Fibroblast of lung (primary cell): Measurements from ENCODE around the gene ZBTB39. TPM values are rescaled to one million over a fixed set of nuclear protein-coding genes. Genes with fewer than 3 reads are reported as not detected.

ENCODE experiments used
- DNase-seq, 2 donors: peaks; one replicate each; pipeline versions ENCODE4 v3.0.0 to v3.0.0-alpha.2; 2010; ENCODE audit warnings: low read depth in 2 of 2
- H2AFZ ChIP-seq: 2 replicates; pipeline ENCODE4 v1.5.1; 2012; ENCODE audit warnings: low read length, control low read depth, inconsistent platforms
- H3K27ac ChIP-seq: 2 replicates; pipeline ENCODE4 v1.5.1; 2011; ENCODE audit warnings: low read length, control low read depth; ENCODE audit not compliant: insufficient read depth
- H3K27me3 ChIP-seq: 2 replicates; pipeline ENCODE4 v1.5.1; 2011; ENCODE audit warnings: mild to moderate bottlenecking, low read length; ENCODE audit not compliant: control insufficient read depth, insufficient read depth
- H3K36me3 ChIP-seq: 2 replicates; pipeline ENCODE4 v1.5.1; 2011; ENCODE audit warnings: low read length; ENCODE audit not compliant: control insufficient read depth, insufficient read depth
- H3K4me1 ChIP-seq: 2 replicates; pipeline ENCODE4 v1.5.1; 2011; ENCODE audit warnings: low read length; ENCODE audit not compliant: control insufficient read depth, insufficient read depth; ENCODE audit errors: extremely low read depth
- H3K4me2 ChIP-seq: 2 replicates; pipeline ENCODE4 v1.5.1; 2011; ENCODE audit warnings: low read length, control low read depth; ENCODE audit not compliant: insufficient read depth; ENCODE audit errors: extremely low read depth
- H3K4me3 ChIP-seq, 4 experiments: fragments of 200-600 bp in 1 of 4; sonication (generic) in 1 of 4; replicated peaks in 1 of 4; 2 replicates each; pipeline ENCODE4 v1.5.1; 2011 to 2016; ENCODE audit warnings: low read length in 4 of 4, low read depth in 3 of 4, mild to moderate bottlenecking in 3 of 4, control low read depth in 2 of 4, inconsistent platforms in 1 of 4, mixed read lengths in 1 of 4; ENCODE audit not compliant: insufficient read depth in 1 of 4; ENCODE audit errors: control extremely low read depth in 1 of 4
- H3K79me2 ChIP-seq: 2 replicates; pipeline ENCODE4 v1.5.1; 2012; ENCODE audit warnings: mild to moderate bottlenecking, low read length, inconsistent platforms; ENCODE audit not compliant: control insufficient read depth, insufficient read depth
- H3K9ac ChIP-seq: 2 replicates; pipeline ENCODE4 v1.5.1; 2011; ENCODE audit warnings: mild to moderate bottlenecking, low read length, control low read depth; ENCODE audit not compliant: insufficient read depth
- H3K9me3 ChIP-seq: 2 replicates; pipeline ENCODE4 v1.5.1; 2012; ENCODE audit warnings: low read depth, low read length; ENCODE audit not compliant: control insufficient read depth, insufficient read depth
- H4K20me1 ChIP-seq: 2 replicates; pipeline ENCODE4 v1.5.1; 2011; ENCODE audit warnings: low read length; ENCODE audit not compliant: control insufficient read depth, insufficient read depth; ENCODE audit errors: extremely low read depth
- CTCF ChIP-seq, 2 donors: IDR thresholded peaks in 1 of 2; conservative IDR thresholded peaks in 1 of 2; 1 replicate in 1 of 2; 2 replicates in 1 of 2; pipeline ENCODE4 v1.5.1; 2011 to 2012; ENCODE audit warnings: low read length in 2 of 2, control low read depth in 1 of 2, inconsistent platforms in 1 of 2, low read depth in 1 of 2, mild to moderate bottlenecking in 1 of 2
- EZH2 ChIP-seq: IDR thresholded peaks from 2 replicates; pipeline ENCODE4 v1.5.1; 2012; ENCODE audit warnings: low read length, control low read depth, mild to moderate bottlenecking; ENCODE audit errors: missing control alignments
- polyA plus RNA-seq, 2 donors: library from polyadenylated mRNA; depleted of rRNA in 1 of 2; stranded (reverse) in 1 of 2; unstranded in 1 of 2; fragments of >200 nt; gene quantifications; 2 replicates each; pipeline ENCODE4 v1.2.1, GENCODE V29; 2011 to 2012; ENCODE audit warnings: missing spikeins in 1 of 2
- total RNA-seq: library from RNA; depleted of rRNA; stranded (reverse); fragments of >200 nt; gene quantifications from 2 replicates; pipeline ENCODE4 v1.2.1, GENCODE V29; 2014

The ZBTB39 gene
- total and polyA plus RNA-seq, 2 donors (not counting 1 experiment from before 2014, with no cell fraction given) = 3.2 to 3.8 TPM

- Histone ChIP-seq H3K79me2 (no peaks in the 10 kb centered on the region), H3K9ac (no peak overlapping the region), H3K4me3 (no peak overlapping the region), H2AFZ (no peak overlapping the region), H3K27ac (no peak overlapping the region), H3K36me3 (no peaks in the 10 kb centered on the region), H4K20me1 (no peaks in the 10 kb centered on the region), H3K9me3 (no peaks in the 10 kb centered on the region), H3K4me1 (no peaks in the 10 kb centered on the region), H3K4me2 (no peak overlapping the region), H3K27me3 (peaks cover 3% of the 10 kb centered on the region)
- DNase-seq = peak in 1 of 2 donors; percentile 21
- no peak for TF ChIP-seq CTCF (conservative IDR thresholded peaks at IDR 0.05 in 1 of 2, IDR thresholded peaks at IDR 0.05 in 1 of 2; ENCODE audit: low read depth in 1 of 2, low read length in 2 of 2)
- TF ChIP-seq EZH2 = no peak
Measured at GRCh38 chr12:56955631-56956256, 50.6 kb downstream of the ZBTB39 start.

GRCh38 chr12:56954958-56955355 lies 51.4 kb downstream of the ZBTB39 start:
- no peaks in the 10 kb centered on the region for H3K79me2 ChIP-seq

More at GRCh38 chr12:56954958-56955355, 51.4 kb downstream of the ZBTB39 start:
- Histone ChIP-seq H3K9ac (no peak overlapping the region), H3K4me1 (no peaks in the 10 kb centered on the region), H3K27ac (no peak overlapping the region), H2AFZ (no peak overlapping the region), H3K36me3 (no peaks in the 10 kb centered on the region), H3K4me3 (no peak overlapping the region), H4K20me1 (no peaks in the 10 kb centered on the region), H3K4me2 (no peak overlapping the region), H3K9me3 (no peaks in the 10 kb centered on the region), H3K27me3 (peaks cover 3% of the 10 kb centered on the region)
- no peak for DNase-seq
- no peak for TF ChIP-seq CTCF (conservative IDR thresholded peaks at IDR 0.05 in 1 of 2, IDR thresholded peaks at IDR 0.05 in 1 of 2; ENCODE audit: low read depth in 1 of 2, low read length in 2 of 2)
- TF ChIP-seq EZH2 = no peak
